ENCODE results near the gene ZNF275.

DNA sequence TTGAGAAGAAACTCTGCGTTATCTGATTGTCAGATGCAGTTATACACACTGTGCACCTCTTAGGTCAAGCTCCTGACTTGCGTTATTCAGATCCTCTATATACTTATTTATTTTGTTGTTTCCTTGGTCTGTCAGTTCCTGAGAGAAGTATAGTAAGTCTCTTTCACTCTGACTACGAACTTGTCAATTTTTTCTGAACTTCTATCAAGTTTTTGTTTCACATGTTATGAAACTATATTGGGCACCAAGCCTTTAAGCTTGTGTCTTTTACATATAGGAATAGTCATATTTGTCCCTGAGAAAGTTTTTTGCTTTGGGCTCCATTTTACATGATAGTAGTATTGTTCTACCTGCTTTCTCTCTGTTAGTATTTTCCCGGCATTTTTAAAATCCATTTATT is 31.7 kb downstream of the ZNF275 start:
- TF ChIP-seq, protein P1, sequence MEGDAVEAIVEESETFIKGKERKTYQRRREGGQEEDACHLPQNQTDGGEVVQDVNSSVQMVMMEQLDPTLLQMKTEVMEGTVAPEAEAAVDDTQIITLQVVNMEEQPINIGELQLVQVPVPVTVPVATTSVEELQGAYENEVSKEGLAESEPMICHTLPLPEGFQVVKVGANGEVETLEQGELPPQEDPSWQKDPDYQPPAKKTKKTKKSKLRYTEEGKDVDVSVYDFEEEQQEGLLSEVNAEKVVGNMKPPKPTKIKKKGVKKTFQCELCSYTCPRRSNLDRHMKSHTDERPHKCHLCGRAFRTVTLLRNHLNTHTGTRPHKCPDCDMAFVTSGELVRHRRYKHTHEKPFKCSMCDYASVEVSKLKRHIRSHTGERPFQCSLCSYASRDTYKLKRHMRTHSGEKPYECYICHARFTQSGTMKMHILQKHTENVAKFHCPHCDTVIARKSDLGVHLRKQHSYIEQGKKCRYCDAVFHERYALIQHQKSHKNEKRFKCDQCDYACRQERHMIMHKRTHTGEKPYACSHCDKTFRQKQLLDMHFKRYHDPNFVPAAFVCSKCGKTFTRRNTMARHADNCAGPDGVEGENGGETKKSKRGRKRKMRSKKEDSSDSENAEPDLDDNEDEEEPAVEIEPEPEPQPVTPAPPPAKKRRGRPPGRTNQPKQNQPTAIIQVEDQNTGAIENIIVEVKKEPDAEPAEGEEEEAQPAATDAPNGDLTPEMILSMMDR (IDR thresholded peaks at IDR 0.05), result no peak
- no peak for TF ChIP-seq POLR2A (IDR thresholded peaks at IDR 0.05)

All from lower leg skin (tissue), 3 donors.